Psoas muscle (tissue), 8 donors: ENCODE data around the gene ISLR2. TPM values are rescaled to one million over a fixed set of nuclear protein-coding genes. Genes with fewer than 3 reads are reported as not detected.

ENCODE experiments used
- ATAC-seq, 4 donors: fragments of 200-7000 bp; cut with Tn5 transposase; one replicate each; pipeline ENCODE4 v1.9.1; 2020; ENCODE audit warnings: moderate library complexity in 3 of 4, mild to moderate bottlenecking in 2 of 4
- DNase-seq, 2 donors: peaks; one replicate each; pipeline ENCODE4 v3.0.0-alpha.2; 2020
- H3K27ac ChIP-seq: fragments of 200-600 bp; one replicate; pipeline ENCODE4 v1.8.0; 2022
- H3K27me3 ChIP-seq, 3 donors: fragments of 200-600 bp in 1 of 3; one replicate each; pipeline versions ENCODE4 v1.6.1 to v1.8.0; 2013 to 2022; ENCODE audit warnings: low read length in 2 of 3, mild to moderate bottlenecking in 2 of 3, moderate library complexity in 1 of 3; ENCODE audit not compliant: insufficient read depth in 3 of 3
- H3K36me3 ChIP-seq, 2 donors: fragments of 200-600 bp in 1 of 2; one replicate each; pipeline versions ENCODE4 v1.6.1 to v1.8.0; 2013 to 2022; ENCODE audit warnings: low read depth in 1 of 2, mild to moderate bottlenecking in 1 of 2, moderate library complexity in 1 of 2; ENCODE audit not compliant: insufficient read depth in 1 of 2
- H3K4me1 ChIP-seq: fragments of 200-600 bp; one replicate; pipeline ENCODE4 v1.8.0; 2022
- H3K4me3 ChIP-seq: fragments of 200-600 bp; one replicate; pipeline ENCODE4 v1.8.0; 2022; ENCODE audit warnings: mild to moderate bottlenecking
- H3K9me3 ChIP-seq: fragments of 200-600 bp; one replicate; pipeline ENCODE4 v1.8.0; 2022
- WGBS, 3 donors: extraction: QIAGEN DNeasy Blood & Tissue Kit; methylation state at CpG; one replicate each; pipeline versions ENCODE4 v1.1.6 to v1.1.7; 2013; 5-methylcytosine and 5-hydroxymethylcytosine counted together
- intact Hi-C, 2 donors: fragments of 100-400 bp; cut with DNase I; formaldehyde crosslinking; loops; one replicate each; pipeline versions ENCODE4 v1.11.0 to v1.14.2; 2022
- polyA plus RNA-seq, 3 donors: library from polyadenylated mRNA; stranded (reverse); fragments of 200-250 nt; gene quantifications; one replicate each; pipeline ENCODE4 v1.2.3, GENCODE V29; 2013
- total RNA-seq, 4 donors: library from RNA; stranded (reverse); fragmentation: NEBNext Ultra II Directional in 2 of 4; extraction: Animal tissue kit (Norgen Biotek cat#: 25700) in 2 of 4; gene quantifications; one replicate each; pipeline versions ENCODE4 v1.2.1 to v1.2.4, GENCODE V29; 2021 to 2023
- TF ChIP-seq, protein P1 (sequence below): fragments of 200-600 bp; IDR thresholded peaks from one replicate; pipeline ENCODE4 v1.8.0; 2022; ENCODE audit warnings: antibody characterized with exemption
- donor health status: healthy with polysubstance abuse.
- donor health status: DM: no; HTN: no; CAD: no; lungs with moderate emphysema.
- donor health status: Bipolar disorder and iron deficiency.
- donor health status: healthy.
- donor health status: DM: yes; HTN: yes; CAD: no.
- donor health status: DM: no; HTN: no; CAD: no.
- donor health status: DM: no; HTN: no; CAD: no.
- donor health status: DM: yes; HTN: yes; CAD: no.

ISLR2 gene
- total and polyA plus RNA-seq, 7 donors, result 1.1 to 2.2 (median 1.4) TPM

- intact Hi-C loops, result no loop called here
- peak overlapping the region; percentile 64 for H3K4me3 ChIP-seq
- 1 to 3% (median 2%) methylated on average over 16 to 26 of the region's 26 CpGs for WGBS, 3 donors
- TF ChIP-seq, protein P1, sequence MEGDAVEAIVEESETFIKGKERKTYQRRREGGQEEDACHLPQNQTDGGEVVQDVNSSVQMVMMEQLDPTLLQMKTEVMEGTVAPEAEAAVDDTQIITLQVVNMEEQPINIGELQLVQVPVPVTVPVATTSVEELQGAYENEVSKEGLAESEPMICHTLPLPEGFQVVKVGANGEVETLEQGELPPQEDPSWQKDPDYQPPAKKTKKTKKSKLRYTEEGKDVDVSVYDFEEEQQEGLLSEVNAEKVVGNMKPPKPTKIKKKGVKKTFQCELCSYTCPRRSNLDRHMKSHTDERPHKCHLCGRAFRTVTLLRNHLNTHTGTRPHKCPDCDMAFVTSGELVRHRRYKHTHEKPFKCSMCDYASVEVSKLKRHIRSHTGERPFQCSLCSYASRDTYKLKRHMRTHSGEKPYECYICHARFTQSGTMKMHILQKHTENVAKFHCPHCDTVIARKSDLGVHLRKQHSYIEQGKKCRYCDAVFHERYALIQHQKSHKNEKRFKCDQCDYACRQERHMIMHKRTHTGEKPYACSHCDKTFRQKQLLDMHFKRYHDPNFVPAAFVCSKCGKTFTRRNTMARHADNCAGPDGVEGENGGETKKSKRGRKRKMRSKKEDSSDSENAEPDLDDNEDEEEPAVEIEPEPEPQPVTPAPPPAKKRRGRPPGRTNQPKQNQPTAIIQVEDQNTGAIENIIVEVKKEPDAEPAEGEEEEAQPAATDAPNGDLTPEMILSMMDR, result no peak
- DNase-seq (no peak), ATAC-seq (peak in 2 of 4 donors; percentile 11 to 17)
- peak overlapping the region; percentile 23 for H3K27ac ChIP-seq
- H3K9me3 ChIP-seq, result no peaks in the 10 kb centered on the region
- H3K36me3 ChIP-seq, result no peaks in the 10 kb centered on the region
- peaks cover 0 to 67% (median 30%) of the 10 kb centered on the region in 3 donors for H3K27me3 ChIP-seq
- no peaks in the 10 kb centered on the region for H3K4me1 ChIP-seq
Observed at GRCh38 chr15:74136540-74136813, 6.1 kb downstream of the ISLR2 start.

- peak in 2 of 4 donors; percentile 15 to 17 for ATAC-seq
- peaks cover 0 to 62% (median 27%) of the 10 kb centered on the region in 3 donors for H3K27me3 ChIP-seq
Observed at GRCh38 chr15:74136814-74137536, 6.6 kb downstream of the ISLR2 start.

GRCh38 chr15:74137537-74137894, 7.1 kb downstream of the ISLR2 start:
- no peak overlapping the region for H3K27ac ChIP-seq

More at GRCh38 chr15:74136814-74137536, 6.6 kb downstream of the ISLR2 start:
- Histone ChIP-seq H3K4me3 (peak overlapping the region; percentile 64), H3K36me3 (no peaks in the 10 kb centered on the region), H3K27ac (peak overlapping the region; percentile 23), H3K9me3 (no peaks in the 10 kb centered on the region), H3K4me1 (no peaks in the 10 kb centered on the region)
- peak in 1 of 2 donors; percentile 33 for DNase-seq
- intact Hi-C loops, result no loop called here
- TF ChIP-seq, protein P1, result no peak
- whole genome bisulfite sequencing, 3 donors, result 18 to 29% (median 21%) methylated on average over 18 of the region's 18 CpGs

GRCh38 chr15:74138642-74139041, 8.3 kb downstream of the ISLR2 start:
- 47 to 68% (median 57%) methylated on average over 4 of the region's 4 CpGs for WGBS, 3 donors
- H3K4me3 ChIP-seq, result no peak overlapping the region
- no peaks in the 10 kb centered on the region for H3K4me1 ChIP-seq
- TF ChIP-seq, protein P1, result no peak
- no peak for DNase-seq
- no peak for ATAC-seq
- intact Hi-C loops, result no loop called here
- no peaks in the 10 kb centered on the region for H3K9me3 ChIP-seq
- H3K27ac ChIP-seq, result no peak overlapping the region
- no peaks in the 10 kb centered on the region for H3K36me3 ChIP-seq
- H3K27me3 ChIP-seq, result peaks cover 0 to 46% (median 13%) of the 10 kb centered on the region in 3 donors

More at GRCh38 chr15:74137537-74137894, 7.1 kb downstream of the ISLR2 start:
- intact Hi-C loops, result no loop called here
- no peaks in the 10 kb centered on the region for H3K4me1 ChIP-seq
- 60 to 62% (median 61%) methylated on average over 2 of the region's 2 CpGs for WGBS, 3 donors
- no peaks in the 10 kb centered on the region for H3K9me3 ChIP-seq
- no peak for DNase-seq
- no peak overlapping the region for H3K4me3 ChIP-seq
- TF ChIP-seq, protein P1, result no peak
- H3K36me3 ChIP-seq, result no peaks in the 10 kb centered on the region
- H3K27me3 ChIP-seq, result peaks cover 0 to 57% (median 23%) of the 10 kb centered on the region in 3 donors
- ATAC-seq, result no peak

- WGBS, 3 donors, result 88 to 97% (median 95%) methylated on average over 1 of the region's 1 CpG
- intact Hi-C loops, result no loop called here
- H3K36me3 ChIP-seq, result no peaks in the 10 kb centered on the region
- DNase-seq (no peak), ATAC-seq (no peak)
- H3K4me1 ChIP-seq, result no peaks in the 10 kb centered on the region
- peaks cover 3% of the 10 kb centered on the region for H3K9me3 ChIP-seq
- no peak overlapping the region for H3K27ac ChIP-seq
- TF ChIP-seq, protein P1, result no peak
- H3K27me3 ChIP-seq, result peaks cover 5 to 29% (median 6%) of the 10 kb centered on the region in 3 donors
- H3K4me3 ChIP-seq, result no peak overlapping the region
Observed at GRCh38 chr15:74141591-74141990, 11.2 kb downstream of the ISLR2 start.
